HepG2 (cell line): Measurements from ENCODE around the gene RDH16. TPM values are rescaled to one million over a fixed set of nuclear protein-coding genes. Genes with fewer than 3 reads are reported as not detected.

Experiments used
- ATAC-seq: fragments of 200-7000 bp; cut with Tn5 transposase; 3 replicates; pipeline ENCODE4 v1.9.1; 2020; ENCODE audit warnings: mild to moderate bottlenecking, moderate library complexity
- BruUV-seq: library from RNA; stranded (reverse); fragments of 400-500 nt; replicated peaks from 2 replicates; lab custom pipeline; 2021; lab: Mats Ljungman, UMichigan
- CTCF ChIA-PET: fragments of 300-600 bp; formaldehyde crosslinking; extraction: SDS; loops from one replicate; lab custom pipeline; 2021; ENCODE audit warnings: low total read pairs, inconsistent platforms, low intra/inter-chr PET ratio; lab: Yijun Ruan, JAX
- POLR2A ChIA-PET: fragments of 350-600 bp; sonication (Branson Sonifier 250); formaldehyde crosslinking; loops from one replicate; lab custom pipeline; 2020; ENCODE audit warnings: antibody characterized with exemption, inconsistent platforms; lab: Yijun Ruan, JAX
- DNase-seq: peaks from one replicate; pipeline ENCODE4 v3.0.0-alpha.2; 2015; ENCODE audit warnings: low spot score
- FAIRE-seq: peaks from 3 replicates; lab custom pipeline; 2011; peaks lifted over from hg19 to GRCh38; lab: Jason Lieb, UNC
- H2AFZ ChIP-seq: one replicate; pipeline ENCODE4 v1.6.1; 2011; ENCODE audit warnings: low read length, inconsistent platforms
- H3K27ac ChIP-seq: fragments of 300-600 bp; 3 replicates; pipeline ENCODE4 v1.8.0; 2011; ENCODE audit warnings: mixed run types, mild to moderate bottlenecking, mixed read lengths, low read length, inconsistent platforms; ENCODE audit not compliant: insufficient read depth; ENCODE audit errors: extremely low read length
- H3K27me3 ChIP-seq, 2 experiments: fragments of 200-600 bp in 1 of 2; 2 replicates in 1 of 2; 3 replicates in 1 of 2; pipeline versions ENCODE4 v1.6.0 to v1.8.0; 2011; ENCODE audit warnings: low read length in 2 of 2, mild to moderate bottlenecking in 2 of 2, moderate library complexity in 2 of 2, inconsistent platforms in 1 of 2; ENCODE audit not compliant: insufficient read depth in 2 of 2, control insufficient read depth in 1 of 2
- H3K36me3 ChIP-seq, 2 experiments: fragments of 200-600 bp in 1 of 2; replicated peaks in 1 of 2; 2 replicates in 1 of 2; 3 replicates in 1 of 2; pipeline versions ENCODE4 v1.5.1 to v1.8.0; 2011; ENCODE audit warnings: low read length in 2 of 2, inconsistent platforms in 1 of 2; ENCODE audit not compliant: insufficient read depth in 2 of 2, control insufficient read depth in 1 of 2
- H3K4me1 ChIP-seq: 2 replicates; pipeline ENCODE4 v1.5.1; 2012; ENCODE audit warnings: low read length, inconsistent platforms; ENCODE audit not compliant: insufficient read depth
- H3K4me2 ChIP-seq: 2 replicates; pipeline ENCODE4 v1.6.0; 2011; ENCODE audit warnings: low read depth, low read length, inconsistent platforms
- H3K4me3 ChIP-seq, 3 experiments: fragments of 200-600 bp in 1 of 3; sonication (generic), shearing (Covaris generic) in 1 of 3; replicated peaks in 1 of 3; 2 replicates each; pipeline ENCODE4 v1.5.1; 2011 to 2016; ENCODE audit warnings: low read length in 3 of 3, inconsistent platforms in 2 of 3, low read depth in 2 of 3, mild to moderate bottlenecking in 2 of 3, control low read depth in 1 of 3, mixed read lengths in 1 of 3; ENCODE audit not compliant: insufficient read depth in 1 of 3
- H3K79me2 ChIP-seq: one replicate; pipeline ENCODE4 v1.6.1; 2011; ENCODE audit warnings: low read length, inconsistent platforms; ENCODE audit not compliant: insufficient read depth
- H3K9ac ChIP-seq: 2 replicates; pipeline ENCODE4 v1.6.0; 2011; ENCODE audit warnings: mild to moderate bottlenecking, low read depth, low read length, inconsistent platforms; ENCODE audit not compliant: insufficient read depth
- H3K9me3 ChIP-seq: 2 replicates; pipeline ENCODE4 v1.5.1; 2012; ENCODE audit warnings: mild to moderate bottlenecking, low read length
- H4K20me1 ChIP-seq: 2 replicates; pipeline ENCODE4 v1.6.0; 2011; ENCODE audit warnings: inconsistent platforms, mild to moderate bottlenecking, low read length, moderate library complexity; ENCODE audit not compliant: insufficient read depth
- JUND ChIP-seq: sonication (generic); formaldehyde crosslinking; IDR thresholded peaks from 2 replicates; pipeline ENCODE4 v1.8.0; 2022; ENCODE audit warnings: mild to moderate bottlenecking, missing genetic modification reagents
- MED8 ChIP-seq: sonication (generic); formaldehyde crosslinking; IDR thresholded peaks from 2 replicates; pipeline ENCODE4 v1.8.1; 2023; ENCODE audit warnings: mild to moderate bottlenecking, missing genetic modification reagents; ENCODE audit not compliant: insufficient replicate concordance
- RAD21 ChIP-seq: fragments of 450-650 bp; formaldehyde crosslinking; IDR thresholded peaks from 2 replicates; pipeline ENCODE4 v1.5.0; 2020; ENCODE audit warnings: mild to moderate bottlenecking
- TGIF2 ChIP-seq: IDR thresholded peaks from 2 replicates; pipeline ENCODE4 v1.6.1; 2016; ENCODE audit warnings: control low read depth, missing compliant biosample characterization
- ZFX ChIP-seq: sonication (generic); formaldehyde crosslinking; IDR thresholded peaks from 2 replicates; pipeline ENCODE4 v1.4.0; 2020; ENCODE audit warnings: mild to moderate bottlenecking, low read depth, missing genetic modification reagents, moderate library complexity
- ZZZ3 ChIP-seq: sonication (generic); formaldehyde crosslinking; IDR thresholded peaks from 2 replicates; pipeline ENCODE4 v1.4.0; 2020; ENCODE audit warnings: missing genetic modification reagents, mild to moderate bottlenecking, borderline replicate concordance
- WGBS: methylation state at CpG from one replicate; pipeline ENCODE4 v1.1.6; 2017; ENCODE audit warnings: low lambda C conversion rate; 5-methylcytosine and 5-hydroxymethylcytosine counted together
- in situ Hi-C: cut with HindIII; loops from 2 replicates; pipeline ENCODE4 v1.10.0; 2017; ENCODE audit warnings: low pct_unique_long_range_greater_than_20kb; ENCODE audit not compliant: extremely low pct_ligation_motif_present
- intact Hi-C: fragments of 100-400 bp; cut with micrococcal nuclease; formaldehyde crosslinking; loops from one replicate; pipeline ENCODE4 v1.10.0; 2022; ENCODE audit not compliant: unreplicated experiment
- polyA plus RNA-seq, 8 experiments: library from polyadenylated mRNA; depleted of rRNA in 3 of 8; stranded (reverse) in 7 of 8; unstranded in 1 of 8; fragments of >200 nt; fragmentation: Illumina TruSeq in 4 of 8; extraction: Trizol in 4 of 8; gene quantifications; 2 replicates each; pipeline versions ENCODE4 v1.2.1 to v1.2.3, GENCODE V29; 2011 to 2016; ENCODE audit warnings: low read depth in 4 of 8, missing spikeins in 1 of 8, mixed read lengths in 1 of 8; ENCODE audit not compliant: insufficient read depth in 1 of 8
- total RNA-seq, 5 experiments: library from RNA; depleted of rRNA; stranded (reverse); fragments of >200 nt; fragmentation: Illumina TruSeq; extraction: Trizol; gene quantifications; 2 replicates each; pipeline ENCODE4 v1.2.3, GENCODE V29; 2016; ENCODE audit warnings: low read depth in 1 of 5
- TF ChIP-seq, protein P1 (sequence below): sonication (generic); formaldehyde crosslinking; IDR thresholded peaks from 2 replicates; pipeline ENCODE4 v1.4.0; 2020; ENCODE audit warnings: missing genetic modification reagents
- TF ChIP-seq, protein P2 (sequence below): sonication (generic); formaldehyde crosslinking; IDR thresholded peaks from 2 replicates; pipeline ENCODE4 v1.5.0; 2020; ENCODE audit warnings: mild to moderate bottlenecking, missing genetic modification reagents, moderate library complexity
- TF ChIP-seq, protein P3 (sequence below): sonication (generic); formaldehyde crosslinking; IDR thresholded peaks from 2 replicates; pipeline ENCODE4 v1.8.0; 2022; ENCODE audit warnings: low read depth, missing genetic modification reagents
- TF ChIP-seq, protein P4 (sequence below): sonication (generic); formaldehyde crosslinking; conservative IDR thresholded peaks from 2 replicates; pipeline ENCODE4 v1.4.0; 2020; ENCODE audit warnings: missing genetic modification reagents

The RDH16 gene
- total and polyA plus RNA-seq, 2 of the 13 experiments (the other 11 are each of a cell fraction or from before 2014, with no cell fraction given), result 0.05 to 0.13 TPM

DNA sequence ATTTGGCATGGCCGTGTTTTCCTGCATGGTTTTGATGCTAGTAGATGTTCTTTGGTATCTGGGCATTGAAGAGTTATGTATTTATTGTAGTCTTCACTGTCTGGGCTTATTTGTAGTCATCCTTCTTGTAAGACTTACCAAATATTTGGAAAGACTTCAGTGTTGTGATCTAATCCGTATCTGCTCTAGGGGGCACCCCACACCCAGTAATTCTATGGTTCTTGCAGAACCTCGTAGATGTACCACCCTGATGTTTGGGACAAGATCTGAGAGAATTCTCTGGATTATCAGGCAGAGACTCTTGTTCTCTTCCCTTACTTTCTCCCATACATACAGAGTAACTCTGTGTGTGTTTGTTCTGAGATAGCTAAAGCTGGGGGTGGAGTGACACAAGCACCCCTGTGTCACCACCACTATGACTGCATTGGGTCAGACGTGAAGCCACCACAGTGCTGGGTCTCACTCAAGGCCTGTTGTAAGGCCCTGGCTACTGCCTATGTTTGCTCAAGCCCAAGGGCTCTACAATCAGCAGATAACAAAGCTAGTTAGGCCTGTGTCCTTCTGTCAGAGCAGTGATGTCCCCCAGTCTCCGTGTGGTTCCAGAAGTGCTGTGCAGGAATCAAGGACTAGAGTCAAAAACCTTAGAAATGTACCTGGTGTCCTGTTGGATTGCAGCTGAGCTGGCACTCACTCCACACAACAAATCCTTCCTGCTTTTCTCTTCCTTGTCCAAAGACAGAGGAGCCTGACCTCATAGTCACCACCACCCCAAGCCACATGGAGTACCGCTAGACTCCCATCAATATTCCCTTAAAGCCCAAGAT is 9.6 kb downstream of the RDH16 start:
- Histone ChIP-seq H3K36me3 (no peaks in the 10 kb centered on the region), H3K27me3 (no peaks in the 10 kb centered on the region), H2AFZ (no peak overlapping the region), H3K9me3 (no peaks in the 10 kb centered on the region; the same call in 1 of the 2 replicates), H3K9ac (no peak overlapping the region), H4K20me1 (no peaks in the 10 kb centered on the region), H3K27ac (no peak overlapping the region), H3K4me1 (peaks cover 16% of the 10 kb centered on the region), H3K4me3 (no peak overlapping the region), H3K4me2 (0 out of 2 replicates have a peak overlapping the region, but pooled peaks have one; percentile 0), H3K79me2 (no peaks in the 10 kb centered on the region)
- BruUV-seq, result no TSS peak
- ATAC-seq (peak; percentile 93), DNase-seq (peak; percentile 39), FAIRE-seq (peak; percentile 51)
- ChIA-PET CTCF (interaction anchor here (0.6 to 0.7 kb wide), 3 partner anchors 40 to 60 kb away, joined by 3 read pairs; no protein-coding TSS in a partner anchor), POLR2A (interaction anchor here (1.7 kb wide), 1 partner anchor 222 kb away, joined by 4 read pairs; the partner anchor contains the start of gene NACA)
- intact Hi-C loops (loop anchor here (1.0 to 5.0 kb wide), 2 partner anchors 39 to 54 kb away; no protein-coding TSS in a partner anchor), in situ Hi-C loops (loop anchor here (5.0 kb wide), 1 partner anchor 39 kb away; no protein-coding TSS in a partner anchor)
- WGBS, result 20% methylated on average over 4 of the region's 6 CpGs
- TF ChIP-seq JUND (CRISPR knock-in tag) (no peak), ZZZ3 (CRISPR knock-in tag) (no peak), ZFX (peak; percentile 39; the same call in 1 of the 2 replicates), TGIF2 (CRISPR knock-in tag) (0 out of 2 replicates have a peak, but pooled peaks have one; percentile 27), MED8 (CRISPR knock-in tag) (no peak), RAD21 (CRISPR knock-in tag) (peak; percentile 25; the same call in 1 of the 2 replicates)
- TF ChIP-seq, protein P1, sequence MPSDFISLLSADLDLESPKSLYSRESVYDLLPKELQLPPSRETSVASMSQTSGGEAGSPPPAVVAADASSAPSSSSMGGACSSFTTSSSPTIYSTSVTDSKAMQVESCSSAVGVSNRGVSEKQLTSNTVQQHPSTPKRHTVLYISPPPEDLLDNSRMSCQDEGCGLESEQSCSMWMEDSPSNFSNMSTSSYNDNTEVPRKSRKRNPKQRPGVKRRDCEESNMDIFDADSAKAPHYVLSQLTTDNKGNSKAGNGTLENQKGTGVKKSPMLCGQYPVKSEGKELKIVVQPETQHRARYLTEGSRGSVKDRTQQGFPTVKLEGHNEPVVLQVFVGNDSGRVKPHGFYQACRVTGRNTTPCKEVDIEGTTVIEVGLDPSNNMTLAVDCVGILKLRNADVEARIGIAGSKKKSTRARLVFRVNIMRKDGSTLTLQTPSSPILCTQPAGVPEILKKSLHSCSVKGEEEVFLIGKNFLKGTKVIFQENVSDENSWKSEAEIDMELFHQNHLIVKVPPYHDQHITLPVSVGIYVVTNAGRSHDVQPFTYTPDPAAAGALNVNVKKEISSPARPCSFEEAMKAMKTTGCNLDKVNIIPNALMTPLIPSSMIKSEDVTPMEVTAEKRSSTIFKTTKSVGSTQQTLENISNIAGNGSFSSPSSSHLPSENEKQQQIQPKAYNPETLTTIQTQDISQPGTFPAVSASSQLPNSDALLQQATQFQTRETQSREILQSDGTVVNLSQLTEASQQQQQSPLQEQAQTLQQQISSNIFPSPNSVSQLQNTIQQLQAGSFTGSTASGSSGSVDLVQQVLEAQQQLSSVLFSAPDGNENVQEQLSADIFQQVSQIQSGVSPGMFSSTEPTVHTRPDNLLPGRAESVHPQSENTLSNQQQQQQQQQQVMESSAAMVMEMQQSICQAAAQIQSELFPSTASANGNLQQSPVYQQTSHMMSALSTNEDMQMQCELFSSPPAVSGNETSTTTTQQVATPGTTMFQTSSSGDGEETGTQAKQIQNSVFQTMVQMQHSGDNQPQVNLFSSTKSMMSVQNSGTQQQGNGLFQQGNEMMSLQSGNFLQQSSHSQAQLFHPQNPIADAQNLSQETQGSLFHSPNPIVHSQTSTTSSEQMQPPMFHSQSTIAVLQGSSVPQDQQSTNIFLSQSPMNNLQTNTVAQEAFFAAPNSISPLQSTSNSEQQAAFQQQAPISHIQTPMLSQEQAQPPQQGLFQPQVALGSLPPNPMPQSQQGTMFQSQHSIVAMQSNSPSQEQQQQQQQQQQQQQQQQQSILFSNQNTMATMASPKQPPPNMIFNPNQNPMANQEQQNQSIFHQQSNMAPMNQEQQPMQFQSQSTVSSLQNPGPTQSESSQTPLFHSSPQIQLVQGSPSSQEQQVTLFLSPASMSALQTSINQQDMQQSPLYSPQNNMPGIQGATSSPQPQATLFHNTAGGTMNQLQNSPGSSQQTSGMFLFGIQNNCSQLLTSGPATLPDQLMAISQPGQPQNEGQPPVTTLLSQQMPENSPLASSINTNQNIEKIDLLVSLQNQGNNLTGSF (CRISPR knock-in tag), result no peak
- TF ChIP-seq, protein P2, sequence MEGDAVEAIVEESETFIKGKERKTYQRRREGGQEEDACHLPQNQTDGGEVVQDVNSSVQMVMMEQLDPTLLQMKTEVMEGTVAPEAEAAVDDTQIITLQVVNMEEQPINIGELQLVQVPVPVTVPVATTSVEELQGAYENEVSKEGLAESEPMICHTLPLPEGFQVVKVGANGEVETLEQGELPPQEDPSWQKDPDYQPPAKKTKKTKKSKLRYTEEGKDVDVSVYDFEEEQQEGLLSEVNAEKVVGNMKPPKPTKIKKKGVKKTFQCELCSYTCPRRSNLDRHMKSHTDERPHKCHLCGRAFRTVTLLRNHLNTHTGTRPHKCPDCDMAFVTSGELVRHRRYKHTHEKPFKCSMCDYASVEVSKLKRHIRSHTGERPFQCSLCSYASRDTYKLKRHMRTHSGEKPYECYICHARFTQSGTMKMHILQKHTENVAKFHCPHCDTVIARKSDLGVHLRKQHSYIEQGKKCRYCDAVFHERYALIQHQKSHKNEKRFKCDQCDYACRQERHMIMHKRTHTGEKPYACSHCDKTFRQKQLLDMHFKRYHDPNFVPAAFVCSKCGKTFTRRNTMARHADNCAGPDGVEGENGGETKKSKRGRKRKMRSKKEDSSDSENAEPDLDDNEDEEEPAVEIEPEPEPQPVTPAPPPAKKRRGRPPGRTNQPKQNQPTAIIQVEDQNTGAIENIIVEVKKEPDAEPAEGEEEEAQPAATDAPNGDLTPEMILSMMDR (CRISPR knock-in tag), result peak; percentile 62
- TF ChIP-seq, protein P3, sequence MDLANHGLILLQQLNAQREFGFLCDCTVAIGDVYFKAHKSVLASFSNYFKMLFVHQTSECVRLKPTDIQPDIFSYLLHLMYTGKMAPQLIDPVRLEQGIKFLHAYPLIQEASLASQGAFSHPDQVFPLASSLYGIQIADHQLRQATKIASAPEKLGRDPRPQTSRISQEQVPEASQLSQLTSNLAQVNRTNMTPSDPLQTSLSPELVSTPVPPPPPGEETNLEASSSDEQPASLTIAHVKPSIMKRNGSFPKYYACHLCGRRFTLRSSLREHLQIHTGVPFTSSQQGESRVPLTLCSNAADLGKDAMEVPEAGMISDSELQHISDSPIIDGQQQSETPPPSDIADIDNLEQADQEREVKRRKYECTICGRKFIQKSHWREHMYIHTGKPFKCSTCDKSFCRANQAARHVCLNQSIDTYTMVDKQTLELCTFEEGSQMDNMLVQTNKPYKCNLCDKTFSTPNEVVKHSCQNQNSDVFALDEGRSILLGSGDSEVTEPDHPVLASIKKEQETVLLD (CRISPR knock-in tag), result no peak
- TF ChIP-seq, protein P4, sequence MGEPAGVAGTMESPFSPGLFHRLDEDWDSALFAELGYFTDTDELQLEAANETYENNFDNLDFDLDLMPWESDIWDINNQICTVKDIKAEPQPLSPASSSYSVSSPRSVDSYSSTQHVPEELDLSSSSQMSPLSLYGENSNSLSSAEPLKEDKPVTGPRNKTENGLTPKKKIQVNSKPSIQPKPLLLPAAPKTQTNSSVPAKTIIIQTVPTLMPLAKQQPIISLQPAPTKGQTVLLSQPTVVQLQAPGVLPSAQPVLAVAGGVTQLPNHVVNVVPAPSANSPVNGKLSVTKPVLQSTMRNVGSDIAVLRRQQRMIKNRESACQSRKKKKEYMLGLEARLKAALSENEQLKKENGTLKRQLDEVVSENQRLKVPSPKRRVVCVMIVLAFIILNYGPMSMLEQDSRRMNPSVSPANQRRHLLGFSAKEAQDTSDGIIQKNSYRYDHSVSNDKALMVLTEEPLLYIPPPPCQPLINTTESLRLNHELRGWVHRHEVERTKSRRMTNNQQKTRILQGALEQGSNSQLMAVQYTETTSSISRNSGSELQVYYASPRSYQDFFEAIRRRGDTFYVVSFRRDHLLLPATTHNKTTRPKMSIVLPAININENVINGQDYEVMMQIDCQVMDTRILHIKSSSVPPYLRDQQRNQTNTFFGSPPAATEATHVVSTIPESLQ (CRISPR knock-in tag), result no peak
